AG09319 (cell line): ENCODE measurements around the gene KCNK7.
A peak's percentile ranks its signal among the peaks of the same experiment; 100 is the strongest.
"Not testable (repeated sequence)": the region's sequence is repeated elsewhere in the genome, so short reads cannot be mapped to it uniquely, and the experiment has no call there.

Experiments used
- DNase-seq: peaks from one replicate; pipeline ENCODE4 v3.0.0-alpha.2; 2010; ENCODE audit warnings: low read depth; ENCODE audit errors: extremely low read depth
- CTCF ChIP-seq: IDR thresholded peaks from 2 replicates; pipeline ENCODE4 v1.5.1; 2011; ENCODE audit warnings: low read depth, mild to moderate bottlenecking, inconsistent platforms, low read length, moderate library complexity

The KCNK7 gene

GRCh38 chr11:65572356-65573051 is 23.1 kb downstream of the KCNK7 start, which contains the start of gene FAM89B:
Gene FAM89B, plus strand, starts transcription at chr11:65572538. Its CDS starts 132 bp downstream, at chr11:65572670.
- no peak for DNase-seq

GRCh38 chr11:65571940-65572339 is 23.7 kb downstream of the KCNK7 start:
- no peak for DNase-seq
- peak; percentile 23 for TF ChIP-seq CTCF

More at GRCh38 chr11:65572356-65573051, 23.1 kb downstream of the KCNK7 start, which contains the start of gene FAM89B:
- TF ChIP-seq CTCF: no peak

- TF ChIP-seq CTCF: no peak
Measured at GRCh38 chr11:65571420-65571819, 24.2 kb downstream of the KCNK7 start.

GRCh38 chr11:65569973-65570918 is 25.4 kb downstream of the KCNK7 start, which contains the start of gene ZNRD2:
Gene ZNRD2, plus strand, starts transcription at chr11:65570477. Its CDS starts 15 bp downstream, at chr11:65570492.
- peak; percentile 92 for DNase-seq
- TF ChIP-seq CTCF: peak; percentile 41

More at GRCh38 chr11:65571420-65571819, 24.2 kb downstream of the KCNK7 start:
- DNase-seq: no peak

DNA sequence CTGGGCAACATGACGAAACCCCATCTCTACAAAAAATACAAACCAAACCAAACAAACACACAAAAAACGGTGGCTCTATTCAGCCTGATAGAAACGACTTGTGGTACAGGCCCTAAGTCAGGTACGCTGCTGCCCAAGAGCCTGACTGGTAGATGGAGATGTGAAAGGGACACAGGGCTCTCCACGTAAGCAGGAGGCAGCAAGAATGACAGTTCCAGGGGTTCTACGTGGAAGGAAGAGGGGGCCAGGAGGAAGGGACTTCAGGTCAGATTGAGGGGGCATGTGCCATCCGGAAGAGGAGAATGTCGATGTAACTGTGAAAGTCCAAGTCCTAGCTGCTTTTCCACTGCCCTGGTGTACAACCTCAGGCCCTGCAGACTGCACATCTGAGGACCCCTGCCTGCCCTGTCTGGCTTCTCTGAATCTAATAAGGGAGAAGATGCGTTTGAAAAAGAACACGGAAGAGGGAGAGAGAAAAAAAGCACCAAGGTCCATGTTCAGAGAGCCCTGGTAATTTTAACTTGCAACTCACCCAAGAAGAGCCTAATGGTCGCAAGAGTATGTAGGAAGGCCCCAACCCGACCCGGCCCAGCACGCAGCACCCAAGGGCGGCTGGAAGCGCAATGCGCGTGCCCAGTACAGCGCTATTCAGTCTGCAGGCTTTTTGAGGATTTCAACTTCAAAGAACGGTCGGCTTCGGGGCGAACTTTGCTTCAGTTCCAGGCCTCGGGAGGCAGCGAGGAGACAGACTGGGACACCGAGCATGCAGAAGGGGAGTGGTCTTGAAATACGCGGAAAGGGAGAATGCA is 26.2 kb downstream of the KCNK7 start:
- no peak for DNase-seq
- no peak for TF ChIP-seq CTCF

DNA sequence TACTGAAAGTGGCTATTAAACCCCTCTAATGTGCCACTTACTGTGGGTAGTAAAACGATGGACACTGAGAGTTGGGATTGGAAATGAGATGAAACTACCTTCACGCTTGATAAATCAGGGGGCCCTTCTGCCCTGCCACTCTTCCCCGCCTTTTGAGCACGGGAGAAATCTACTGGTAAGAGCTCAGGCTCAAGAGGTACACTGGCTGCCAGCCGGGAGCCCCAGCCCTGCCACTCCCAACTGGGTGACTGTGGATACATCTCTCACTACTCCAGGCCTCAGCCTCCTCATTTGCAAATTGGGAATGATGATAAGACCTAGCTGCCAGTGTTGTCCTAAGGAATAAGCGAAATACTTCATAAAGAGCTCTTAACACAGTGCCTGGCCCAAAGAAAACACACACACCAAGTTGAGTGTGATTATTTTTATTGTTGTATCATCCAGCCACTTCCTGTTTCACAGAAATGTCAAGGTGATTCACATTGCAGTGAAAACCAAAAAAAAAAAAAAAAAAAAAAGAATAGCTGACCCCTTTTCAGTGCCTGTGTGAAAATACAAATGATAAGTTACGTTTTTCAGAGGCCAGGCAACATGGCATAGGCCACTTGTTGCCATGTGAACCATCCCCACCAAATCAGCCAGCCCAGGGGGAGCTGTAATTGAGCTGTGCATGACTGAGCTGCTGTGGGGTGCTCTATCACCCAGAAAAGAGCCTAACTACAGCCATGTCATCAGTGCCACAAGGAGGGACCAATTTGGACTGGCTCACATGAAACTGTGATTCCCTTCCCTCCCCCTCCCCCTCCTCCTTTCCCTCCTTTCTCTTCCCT is 29.8 kb downstream of the KCNK7 start:
- TF ChIP-seq CTCF: no peak
- no peak for DNase-seq

DNA sequence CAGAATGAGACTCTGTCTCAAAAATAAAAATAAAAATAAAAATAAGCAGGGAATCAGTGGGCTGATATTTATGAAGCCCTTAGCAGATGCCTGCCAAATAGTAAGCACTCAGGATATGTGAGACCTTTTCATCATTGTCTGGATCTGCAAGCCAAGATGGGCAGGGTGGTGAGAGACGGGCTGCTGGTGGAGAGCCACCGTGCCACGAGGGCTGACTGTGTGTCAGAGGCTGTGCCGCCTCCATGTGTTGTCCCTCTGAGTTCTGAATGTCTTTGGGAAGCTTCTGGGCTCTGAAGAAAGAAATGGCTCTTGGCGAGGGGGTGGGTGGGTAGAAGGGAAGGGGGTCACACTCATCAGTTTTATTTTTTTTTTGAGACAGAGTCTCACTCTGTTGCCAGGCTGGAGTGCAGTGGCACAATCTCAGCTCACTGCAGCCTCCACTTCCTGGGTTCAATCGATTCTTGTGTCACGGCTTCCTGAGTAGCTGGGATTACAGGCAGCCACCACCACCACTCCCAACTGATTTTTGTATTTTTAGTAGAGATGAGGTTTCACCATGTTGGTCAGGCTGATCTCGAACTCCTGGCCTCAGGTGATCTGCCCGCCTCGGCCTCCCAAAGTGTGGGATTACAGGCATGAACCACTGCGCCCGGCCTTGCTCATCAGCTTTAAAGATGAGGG is 30.6 kb downstream of the KCNK7 start:
- DNase-seq: not testable (repeated sequence)
